Left lung (tissue), 10 donors: Measurements from ENCODE around the gene ALPK3. TPM values are rescaled to one million over a fixed set of nuclear protein-coding genes. Genes with fewer than 3 reads are reported as not detected.

ENCODE experiments used
- ATAC-seq: fragments of 200-7000 bp; cut with Tn5 transposase; one replicate; pipeline ENCODE4 v1.9.1; 2020; ENCODE audit warnings: moderate library complexity
- DNase-seq, 4 donors: peaks; one replicate each; pipeline ENCODE4 v3.0.0-alpha.2; 2013 to 2020
- H3K27ac ChIP-seq, 2 donors: fragments of 200-600 bp; sonication (generic) in 1 of 2; one replicate each; pipeline versions ENCODE4 v1.5.0 to v1.8.0; 2020 to 2021
- H3K27me3 ChIP-seq, 2 donors: fragments of 200-600 bp; sonication (generic) in 1 of 2; one replicate each; pipeline versions ENCODE4 v1.5.0 to v1.8.0; 2020 to 2021
- H3K36me3 ChIP-seq, 2 donors: fragments of 200-600 bp; sonication (generic) in 1 of 2; one replicate each; pipeline versions ENCODE4 v1.5.0 to v1.8.0; 2020 to 2021
- H3K4me1 ChIP-seq, 2 donors: fragments of 200-600 bp; one replicate each; pipeline ENCODE4 v1.8.0; 2021
- H3K4me3 ChIP-seq, 2 donors: fragments of 200-600 bp; sonication (generic) in 1 of 2; one replicate each; pipeline versions ENCODE4 v1.5.0 to v1.8.0; 2020 to 2021; ENCODE audit warnings: mild to moderate bottlenecking in 1 of 2
- H3K9me3 ChIP-seq, 2 donors: fragments of 200-600 bp; sonication (generic) in 1 of 2; one replicate each; pipeline versions ENCODE4 v1.5.0 to v1.8.0; 2020 to 2021
- CTCF ChIP-seq, 2 donors: fragments of 200-600 bp; sonication (generic) in 1 of 2; IDR thresholded peaks; one replicate each; pipeline versions ENCODE4 v1.5.0 to v1.8.0; 2021; ENCODE audit warnings: antibody characterized with exemption in 2 of 2
- intact Hi-C, 2 donors: fragments of 100-400 bp; cut with DNase I; formaldehyde crosslinking; loops; one replicate each; pipeline versions ENCODE4 v1.11.2 to v1.14.2; 2022
- polyA plus RNA-seq, 6 donors: library from polyadenylated mRNA; unstranded; fragments of 120-200 nt; gene quantifications; one replicate each; pipeline ENCODE4 v1.2.1, GENCODE V29; 2013; ENCODE audit not compliant: insufficient read length in 6 of 6
- total RNA-seq, 2 donors: library from RNA; stranded (reverse); fragmentation: NEBNext Ultra II Directional; extraction: Animal tissue kit (Norgen Biotek cat#: 25700); gene quantifications; one replicate each; pipeline ENCODE4 v1.2.1, GENCODE V29; 2021
- donor health status: DM: no; HTN: yes; CAD: no.
- donor health status: DM: no; HTN: no; CAD: no.

ALPK3 gene
- total and polyA plus RNA-seq, 8 donors: 6.9 to 23.4 (median 18.3) TPM

DNA sequence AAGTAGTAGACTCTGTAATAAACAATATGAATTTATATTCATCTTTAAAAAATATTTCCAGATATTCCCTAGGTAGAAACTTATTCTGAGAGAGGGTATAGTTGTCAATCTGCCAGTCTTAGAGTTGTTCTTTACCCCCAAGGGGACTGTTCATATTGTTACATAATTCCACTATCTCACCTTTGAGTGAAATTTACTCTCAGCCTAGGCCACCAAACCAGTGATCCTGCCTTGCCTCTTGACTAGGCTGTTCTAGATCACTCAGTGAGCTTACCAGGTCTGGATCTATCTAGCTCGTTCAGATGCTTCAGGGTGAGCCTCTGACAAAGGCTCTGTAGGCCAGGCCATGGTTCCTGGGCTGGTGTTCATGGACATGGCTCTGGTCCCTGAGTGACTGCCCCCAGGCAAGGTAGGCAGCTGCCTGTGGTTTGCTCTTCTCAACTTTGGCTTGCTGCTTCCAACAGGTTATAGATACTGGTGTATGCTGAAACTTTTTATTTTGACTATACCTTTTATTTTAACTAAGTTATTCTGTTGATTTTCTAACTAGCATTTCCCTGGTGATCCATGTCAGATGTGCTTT, 41.2 kb upstream of the ALPK3 start:
- intact Hi-C loops: no loop called here
- H3K27ac ChIP-seq: no peak overlapping the region
- ATAC-seq: no peak

DNA sequence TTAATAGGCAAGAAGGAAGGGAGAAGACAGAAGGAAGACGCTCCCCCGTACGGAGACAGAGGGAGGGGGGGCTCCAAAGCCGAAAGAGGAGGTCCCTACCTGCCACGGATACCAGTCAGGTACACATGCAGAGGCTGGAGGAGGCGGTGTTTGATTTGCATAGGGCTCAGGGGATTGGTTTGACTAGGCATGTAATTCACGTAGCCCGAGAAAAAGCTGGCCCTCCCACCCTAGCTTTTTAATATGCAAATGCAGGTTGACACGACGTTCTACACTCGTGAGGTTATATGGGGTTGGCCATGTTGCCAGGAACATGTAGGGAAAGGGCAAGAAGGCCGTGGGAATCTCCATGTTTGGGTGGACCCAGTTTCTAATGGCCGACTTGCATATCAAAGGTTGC, 39.0 kb upstream of the ALPK3 start:
- no peak overlapping the region for H3K27ac ChIP-seq
- H3K27me3 ChIP-seq: no peaks in the 10 kb centered on the region
- no peak for TF ChIP-seq CTCF (IDR thresholded peaks at IDR 0.05)
- no peaks in the 10 kb centered on the region for H3K9me3 ChIP-seq
- H3K36me3 ChIP-seq: peaks cover 0 to 45% of the 10 kb centered on the region in 2 donors
- ATAC-seq: no peak
- intact Hi-C loops: no loop called here
- H3K4me3 ChIP-seq: no peak overlapping the region
- H3K4me1 ChIP-seq: peaks cover 0 to 12% of the 10 kb centered on the region in 2 donors
- no peak for DNase-seq

More for the DNA sequence above, 41.2 kb upstream of the ALPK3 start:
- Histone ChIP-seq H3K36me3 (peaks cover 0 to 28% of the 10 kb centered on the region in 2 donors), H3K4me3 (no peak overlapping the region), H3K27me3 (no peaks in the 10 kb centered on the region), H3K4me1 (peaks cover 0 to 28% of the 10 kb centered on the region in 2 donors), H3K9me3 (no peaks in the 10 kb centered on the region)
- TF ChIP-seq CTCF (IDR thresholded peaks at IDR 0.05): no peak
- DNase-seq: no peak

GRCh38 chr15:84780492-84780891, 36.7 kb upstream of the ALPK3 start:
- ATAC-seq (no peak), DNase-seq (no peak)
- intact Hi-C loops: no loop called here
- peaks cover 3 to 61% of the 10 kb centered on the region in 2 donors for H3K36me3 ChIP-seq
- no peaks in the 10 kb centered on the region for H3K9me3 ChIP-seq
- H3K4me3 ChIP-seq: no peak overlapping the region
- H3K27ac ChIP-seq: no peak overlapping the region
- peaks cover 0 to 7% of the 10 kb centered on the region in 2 donors for H3K4me1 ChIP-seq
- no peaks in the 10 kb centered on the region for H3K27me3 ChIP-seq
- no peak for TF ChIP-seq CTCF (IDR thresholded peaks at IDR 0.05)

DNA sequence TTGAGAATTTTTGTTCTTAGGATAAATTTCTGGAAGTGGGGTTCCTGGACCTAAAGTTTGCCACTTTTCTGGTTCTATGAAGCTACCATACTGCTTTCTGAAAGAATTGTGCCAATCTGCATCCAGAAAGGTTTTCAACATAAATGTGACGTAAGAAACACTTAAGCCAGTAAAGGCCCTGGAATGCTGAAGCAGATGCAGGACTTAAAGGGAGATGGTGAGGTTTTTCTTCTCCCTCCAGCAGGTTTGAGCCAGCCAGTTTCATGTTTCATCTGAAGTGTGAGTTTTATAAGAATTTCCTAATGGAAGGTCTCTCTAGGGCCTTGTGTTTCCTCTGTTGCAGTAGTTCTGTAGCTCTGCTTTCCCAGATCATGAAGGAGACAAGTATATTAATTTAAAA, 35.7 kb upstream of the ALPK3 start:
- Histone ChIP-seq H3K4me1 (peaks cover 0 to 17% of the 10 kb centered on the region in 2 donors), H3K4me3 (no peak overlapping the region), H3K27me3 (no peaks in the 10 kb centered on the region), H3K36me3 (peaks cover 3 to 63% of the 10 kb centered on the region in 2 donors), H3K27ac (no peak overlapping the region), H3K9me3 (no peaks in the 10 kb centered on the region)
- intact Hi-C loops: no loop called here
- no peak for DNase-seq
- no peak for TF ChIP-seq CTCF (IDR thresholded peaks at IDR 0.05)
- no peak for ATAC-seq

DNA sequence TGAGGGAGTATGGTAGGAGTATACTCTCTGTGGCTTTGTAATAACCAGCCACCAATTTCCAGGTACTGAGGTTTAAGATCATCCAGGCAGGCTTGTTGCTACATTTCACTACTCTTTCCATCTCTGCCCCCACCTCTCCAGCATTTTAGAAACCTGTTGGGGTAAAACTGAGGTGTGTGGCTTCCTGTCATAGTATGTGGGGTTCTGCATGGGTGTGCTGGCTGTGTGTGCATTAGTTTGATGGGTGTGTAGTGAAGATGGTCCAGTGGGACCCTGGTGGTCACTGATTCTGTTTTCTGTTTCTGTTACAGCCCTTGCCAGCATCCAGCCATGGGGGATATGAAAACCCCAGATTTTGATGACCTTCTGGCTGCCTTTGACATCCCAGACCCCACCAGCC, 34.8 kb upstream of the ALPK3 start:
- Histone ChIP-seq H3K4me1 (peaks cover 0 to 23% of the 10 kb centered on the region in 2 donors), H3K27me3 (no peaks in the 10 kb centered on the region), H3K27ac (no peak overlapping the region), H3K36me3 (peaks cover 3 to 66% of the 10 kb centered on the region in 2 donors), H3K9me3 (no peaks in the 10 kb centered on the region), H3K4me3 (no peak overlapping the region)
- no peak for DNase-seq
- TF ChIP-seq CTCF (IDR thresholded peaks at IDR 0.05): no peak
- intact Hi-C loops: no loop called here
- ATAC-seq: no peak
